HG02763 (cell line): Measurements from ENCODE around the gene TSACC.
"Not testable (repeated sequence)": the region's sequence is repeated elsewhere in the genome, so short reads cannot be mapped to it uniquely, and the experiment has no call there.

ENCODE experiments used
- ATAC-seq: cut with Tn5 transposase; IDR thresholded peaks from one replicate; pipeline ENCODE4 v1.9.1; 2021; ENCODE audit warnings: mild to moderate bottlenecking, moderate library complexity; ENCODE audit not compliant: unreplicated experiment

The TSACC gene

DNA sequence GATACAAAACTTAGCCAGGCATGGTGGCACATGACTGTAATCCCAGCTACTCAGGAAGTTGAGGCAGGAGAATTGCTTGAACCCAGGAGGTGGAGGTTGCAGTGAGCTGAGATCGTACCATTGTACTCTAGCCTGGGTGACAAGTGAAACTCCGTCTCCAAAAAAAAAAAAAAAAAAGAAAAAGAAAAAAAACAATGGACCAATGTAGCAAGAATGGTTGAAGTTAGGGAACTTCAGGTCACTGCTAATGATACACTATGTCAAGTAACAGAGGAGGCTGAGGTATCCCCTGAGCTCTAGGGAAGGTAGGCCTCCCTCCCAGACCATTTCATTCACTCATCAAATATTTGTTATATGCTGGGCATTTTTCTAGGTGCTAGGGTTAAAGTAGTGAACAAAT, 7.7 kb downstream of the TSACC start:
- not testable (repeated sequence) for ATAC-seq

DNA sequence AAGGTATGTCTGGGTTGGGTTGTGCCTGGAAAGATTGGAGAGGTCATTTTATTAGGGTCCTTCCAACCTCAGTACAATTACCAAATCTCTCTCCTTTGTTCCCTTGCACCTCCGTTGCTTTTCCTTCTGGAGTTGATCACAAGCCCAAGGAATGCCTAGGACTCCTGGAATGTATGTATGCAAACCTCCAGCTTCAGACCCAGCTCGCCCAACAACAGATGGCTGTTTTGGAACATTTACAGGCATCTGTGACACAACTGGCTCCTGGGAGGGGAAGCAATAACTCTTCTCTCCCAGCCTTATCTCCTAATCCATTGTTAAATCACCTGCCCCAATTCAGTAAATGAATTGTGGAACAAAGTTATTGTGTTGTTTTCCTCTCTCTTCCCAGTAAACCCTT, 8.3 kb downstream of the TSACC start:
- no peak for ATAC-seq

DNA sequence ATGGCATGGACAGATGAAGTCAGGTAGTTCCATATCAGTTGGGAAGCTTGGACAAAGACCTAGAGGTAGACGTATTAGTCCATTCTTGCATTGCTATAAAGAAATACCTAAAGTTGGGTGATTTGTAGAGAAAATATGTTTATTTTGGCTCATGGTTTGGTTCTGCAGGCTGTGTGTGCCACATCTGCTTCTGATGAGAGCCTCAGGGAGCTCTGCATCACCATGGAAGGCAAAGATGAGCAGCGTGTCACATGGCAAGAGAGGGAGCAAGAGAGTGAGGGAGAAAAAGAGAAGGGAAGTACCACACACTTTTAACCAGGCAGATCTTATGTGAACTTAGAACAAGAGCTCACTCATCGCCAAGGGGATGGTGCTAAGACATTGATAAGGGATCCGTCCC, 9.0 kb downstream of the TSACC start:
- ATAC-seq: no peak

DNA sequence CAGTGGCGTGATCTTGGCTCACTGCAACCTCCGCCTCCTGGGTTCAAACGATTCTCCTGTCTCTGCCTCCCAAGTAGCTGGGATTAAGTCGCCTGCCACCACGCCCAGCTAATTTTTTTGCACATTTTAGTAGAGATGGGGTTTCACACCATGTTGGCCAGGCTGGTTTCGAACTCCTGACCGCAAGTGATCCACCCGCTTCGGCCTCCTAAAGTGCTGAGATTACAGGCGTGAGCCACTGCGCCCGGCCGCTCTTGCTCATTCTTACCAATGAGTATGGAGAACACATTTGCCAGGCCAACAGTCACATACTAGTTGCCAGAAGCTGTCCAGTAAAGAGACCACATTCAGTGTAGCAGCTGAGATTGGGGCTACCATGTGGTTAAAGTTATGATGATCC, 14.2 kb downstream of the TSACC start:
- ATAC-seq: not testable (repeated sequence)

DNA sequence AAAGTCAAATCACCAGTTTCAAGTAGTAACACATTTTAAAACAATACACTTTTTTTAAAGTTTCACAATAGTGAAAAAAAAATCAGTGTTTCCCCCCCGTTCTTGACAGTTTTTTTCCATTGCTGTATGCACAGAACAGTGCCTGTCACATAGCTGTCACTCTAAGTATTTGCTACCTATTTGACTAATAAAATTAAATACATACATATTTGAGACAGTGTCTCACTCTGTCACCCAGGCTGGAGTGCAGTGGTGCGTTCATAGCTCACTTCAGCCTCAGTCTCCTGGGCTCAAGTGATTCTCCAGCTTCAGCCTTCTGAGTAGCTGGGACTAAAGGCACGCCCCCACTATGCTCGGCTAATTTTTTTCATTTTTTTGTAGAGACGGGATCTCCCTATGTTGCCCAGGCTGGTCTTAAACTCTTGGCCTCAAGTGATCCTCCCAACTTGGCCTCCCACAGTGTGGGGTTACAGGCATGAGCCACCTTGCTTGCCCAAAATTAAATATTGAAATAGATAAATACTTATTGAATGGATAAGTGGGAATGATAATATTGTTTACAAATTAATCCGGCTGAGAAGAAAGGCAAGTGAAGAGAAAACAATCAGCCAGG, 18.0 kb downstream of the TSACC start:
- no peak for ATAC-seq

DNA sequence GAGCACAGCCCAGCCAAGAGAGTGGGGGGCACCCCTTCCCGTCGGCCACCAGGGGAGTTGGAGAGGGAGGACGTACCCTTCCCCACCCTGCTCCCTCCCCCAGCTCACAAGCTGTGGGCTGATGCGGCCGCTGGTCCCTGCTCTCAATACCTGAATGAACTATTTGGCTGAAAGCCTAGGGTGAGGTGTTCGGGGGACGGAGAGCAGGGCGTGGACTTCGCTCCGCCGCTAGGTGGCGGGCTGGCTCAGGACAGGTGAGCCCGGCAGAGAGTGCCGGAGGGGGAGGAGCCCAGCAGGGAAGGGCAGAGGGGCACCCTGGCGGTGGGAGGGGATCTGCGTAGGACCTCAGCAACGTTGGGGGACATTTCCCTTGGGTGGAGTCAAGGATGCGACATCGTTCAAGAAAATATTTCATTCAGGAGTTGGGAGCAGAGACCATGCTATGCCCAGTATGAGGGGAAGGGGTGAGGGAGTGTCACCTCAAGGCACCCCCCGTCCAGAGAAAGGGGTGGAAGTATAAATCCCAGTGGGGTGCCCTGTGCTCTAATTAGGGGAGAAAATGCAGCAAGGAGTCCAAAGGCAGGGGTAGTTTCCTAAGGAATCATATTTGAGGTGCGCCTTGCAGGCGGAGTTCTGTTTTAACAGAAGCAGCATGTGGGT, 18.7 kb downstream of the TSACC start:
- ATAC-seq: peak; percentile 58

DNA sequence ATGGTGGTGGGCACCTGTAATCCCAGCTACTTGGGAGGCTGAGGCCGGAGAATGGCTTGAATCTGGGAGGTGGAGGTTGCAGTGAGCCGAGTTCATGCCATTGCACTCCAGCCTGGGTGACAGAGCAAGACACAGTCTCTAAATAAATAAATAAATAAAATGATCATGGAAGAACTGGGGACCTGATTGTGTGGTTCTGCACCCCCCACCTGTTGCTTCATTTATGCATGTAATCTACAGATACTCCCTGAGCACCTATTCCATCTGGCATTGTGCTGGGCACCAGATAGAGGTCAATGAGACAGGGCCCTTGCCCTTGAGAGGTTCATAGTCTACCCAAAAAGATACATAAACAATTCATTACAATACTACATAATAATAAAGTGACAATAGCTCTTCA, 19.7 kb downstream of the TSACC start:
- no peak for ATAC-seq

DNA sequence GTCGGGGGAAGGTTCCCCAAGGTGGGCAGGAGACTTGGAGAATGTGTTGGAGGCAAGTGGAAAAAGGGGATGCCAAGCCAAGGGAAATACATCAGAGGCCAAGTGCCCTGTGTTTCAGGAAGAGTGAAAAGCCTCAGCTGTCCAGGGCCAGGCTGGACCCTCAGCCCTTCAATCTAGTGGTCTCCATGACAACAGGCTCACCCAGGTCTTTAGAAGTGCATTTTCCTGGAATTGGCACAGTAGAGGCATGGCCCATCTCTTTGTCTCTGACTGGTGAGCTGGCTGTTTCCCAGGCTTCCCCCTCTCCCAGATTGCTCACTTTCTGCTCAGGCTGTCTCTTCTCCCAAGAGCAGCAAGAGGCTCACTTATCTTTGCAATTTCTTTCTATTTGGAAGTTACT, 20.3 kb downstream of the TSACC start:
- ATAC-seq: no peak

DNA sequence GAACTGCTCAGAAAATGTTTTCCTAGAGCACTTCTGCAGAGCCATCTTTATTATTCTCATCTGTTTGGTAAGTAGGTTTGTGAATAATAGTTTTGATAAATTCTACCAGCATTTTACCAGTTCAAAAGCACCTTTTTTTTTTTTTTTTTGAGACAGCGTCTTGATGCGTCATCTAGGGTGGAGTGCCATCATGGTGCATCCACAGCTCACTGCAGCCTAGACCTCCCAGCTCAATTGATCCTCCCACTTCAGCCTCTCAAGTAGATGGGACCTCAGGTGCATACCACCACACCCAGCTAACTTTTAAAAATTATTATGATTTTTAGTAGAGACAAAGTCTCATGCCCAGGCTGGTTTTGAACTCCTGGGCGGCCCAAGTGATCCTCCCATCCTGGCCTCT, 20.9 kb downstream of the TSACC start:
- no peak for ATAC-seq

DNA sequence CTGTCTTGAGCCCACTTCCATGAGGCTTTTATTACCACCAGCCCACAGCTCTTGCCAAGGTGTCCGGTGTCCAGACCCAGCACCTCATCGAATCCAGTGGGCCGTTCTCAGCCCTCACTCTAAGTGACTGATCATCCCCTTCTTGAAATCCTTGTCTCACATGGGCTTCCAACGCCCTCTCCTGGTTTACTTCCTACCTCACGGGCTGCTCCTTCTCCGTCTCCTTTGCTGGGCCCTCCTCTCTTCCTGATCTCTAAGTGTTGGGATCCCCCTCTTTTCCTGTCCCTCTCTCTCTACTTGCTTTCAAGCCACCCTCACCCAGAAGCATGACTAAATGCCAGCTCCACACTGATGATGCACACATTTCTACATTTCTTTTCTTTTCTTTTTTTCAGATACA, 21.6 kb downstream of the TSACC start:
- ATAC-seq: no peak

DNA sequence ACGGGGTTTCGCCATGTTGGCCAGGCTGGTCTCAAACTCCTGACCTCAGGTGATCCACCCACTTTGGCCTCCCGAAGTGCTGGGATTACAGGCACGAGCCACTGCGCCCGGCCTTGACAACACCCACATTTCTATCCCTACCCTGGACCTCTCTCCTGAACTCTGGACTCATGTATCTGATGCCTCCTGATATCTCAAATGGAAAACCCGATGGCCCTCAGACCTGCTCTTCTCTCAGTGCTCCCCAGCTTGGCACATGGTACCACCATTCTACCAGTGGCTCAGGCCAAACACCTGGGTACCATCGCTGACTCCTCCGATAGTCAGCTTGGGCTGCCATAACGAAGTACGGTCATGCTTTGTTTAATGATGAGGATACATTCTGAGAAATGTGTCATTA, 22.2 kb downstream of the TSACC start:
- ATAC-seq: no peak

DNA sequence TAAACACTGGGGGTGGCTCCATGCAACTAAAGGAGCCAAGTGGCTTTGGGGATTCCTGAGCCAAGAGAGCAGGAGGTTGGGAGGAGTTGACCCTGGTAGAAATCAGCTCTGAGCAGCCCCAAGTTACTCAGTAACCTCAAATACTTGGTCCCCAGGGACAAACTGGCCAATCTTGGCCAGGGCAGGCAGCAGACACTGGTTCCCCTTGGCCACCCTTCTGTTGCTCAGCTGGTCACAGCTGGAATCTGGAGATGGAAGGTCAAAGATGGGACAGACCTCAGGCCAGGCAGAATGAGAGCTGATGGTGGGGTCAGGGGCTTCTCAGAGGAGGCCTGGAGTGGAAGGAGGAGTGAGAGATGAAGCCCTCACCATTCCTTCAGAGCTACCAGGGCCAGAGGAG, 27.4 kb downstream of the TSACC start:
- no peak for ATAC-seq

DNA sequence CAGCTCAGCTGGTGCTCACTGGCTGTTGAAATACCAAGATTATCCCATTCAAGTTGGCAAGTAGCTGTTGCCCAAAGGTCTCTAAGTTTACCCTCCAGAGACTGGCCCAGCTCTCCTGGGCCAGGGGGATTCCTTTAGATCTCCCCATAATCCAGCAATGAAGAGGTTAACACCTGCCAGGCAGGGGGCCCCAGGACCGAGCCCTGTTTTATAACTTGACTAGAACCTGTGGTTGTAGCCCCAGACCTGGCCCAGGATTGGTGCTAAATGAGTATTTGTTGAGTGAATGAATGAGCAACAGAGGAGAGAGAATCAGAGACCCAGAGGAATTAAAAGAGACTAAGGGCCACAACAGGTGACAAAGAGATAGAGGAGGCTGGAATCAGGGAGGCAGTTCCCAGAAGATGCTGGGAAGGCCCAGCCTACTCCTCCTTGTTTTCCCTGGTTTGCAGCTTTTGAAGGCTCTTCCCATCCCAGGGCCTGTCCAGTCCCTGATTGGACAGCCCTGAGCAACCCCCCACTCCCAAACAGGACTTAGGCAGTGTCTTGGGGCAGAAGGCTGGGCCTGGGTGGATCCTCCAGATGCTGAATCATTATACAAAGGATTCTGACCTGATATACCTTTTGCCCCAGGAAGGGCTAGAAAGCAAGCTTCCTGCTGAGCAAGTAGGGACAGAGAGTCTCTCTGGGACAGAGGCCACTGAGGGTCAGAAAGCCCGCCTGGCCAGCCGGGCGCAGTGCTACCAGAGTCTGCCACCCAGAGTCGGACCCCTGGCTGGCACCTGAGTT, 28.2 kb downstream of the TSACC start:
- ATAC-seq: no peak

DNA sequence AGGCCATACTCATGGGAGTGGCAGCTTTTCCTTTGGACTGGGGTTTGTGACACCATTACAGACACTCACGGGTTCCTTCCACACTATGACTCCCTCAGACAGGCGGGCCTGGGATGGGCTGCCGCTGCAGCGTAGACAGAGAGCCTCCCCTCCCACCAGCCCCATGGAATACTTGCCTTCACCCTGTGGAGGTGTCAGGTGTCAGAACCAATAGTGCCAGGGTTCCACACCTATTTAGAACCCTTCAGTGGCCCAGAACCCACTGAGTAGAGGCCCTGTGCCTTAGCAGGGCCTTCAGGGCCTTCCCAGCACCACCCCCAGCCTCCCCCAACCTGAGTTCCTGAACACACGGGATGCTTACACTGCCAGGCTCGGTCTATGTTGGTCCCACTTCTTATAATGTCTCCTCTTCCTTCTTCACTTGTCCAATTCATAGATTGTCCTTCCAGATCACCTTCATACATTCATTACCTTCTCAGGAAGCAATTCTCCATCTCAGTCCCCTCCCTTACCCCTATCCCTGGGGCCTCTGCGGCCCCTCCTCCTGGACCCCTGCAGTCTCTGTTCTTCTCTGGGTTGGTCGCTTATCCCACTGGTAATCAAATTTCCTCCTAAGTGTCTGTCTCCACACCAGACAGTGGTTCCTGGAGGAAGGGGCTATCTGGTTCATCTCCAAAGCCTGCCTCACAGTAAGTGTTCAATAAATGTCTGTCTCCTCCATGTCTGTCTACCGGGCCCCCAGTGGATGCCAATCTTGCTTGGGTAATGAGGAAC, 29.2 kb downstream of the TSACC start:
- ATAC-seq: no peak

DNA sequence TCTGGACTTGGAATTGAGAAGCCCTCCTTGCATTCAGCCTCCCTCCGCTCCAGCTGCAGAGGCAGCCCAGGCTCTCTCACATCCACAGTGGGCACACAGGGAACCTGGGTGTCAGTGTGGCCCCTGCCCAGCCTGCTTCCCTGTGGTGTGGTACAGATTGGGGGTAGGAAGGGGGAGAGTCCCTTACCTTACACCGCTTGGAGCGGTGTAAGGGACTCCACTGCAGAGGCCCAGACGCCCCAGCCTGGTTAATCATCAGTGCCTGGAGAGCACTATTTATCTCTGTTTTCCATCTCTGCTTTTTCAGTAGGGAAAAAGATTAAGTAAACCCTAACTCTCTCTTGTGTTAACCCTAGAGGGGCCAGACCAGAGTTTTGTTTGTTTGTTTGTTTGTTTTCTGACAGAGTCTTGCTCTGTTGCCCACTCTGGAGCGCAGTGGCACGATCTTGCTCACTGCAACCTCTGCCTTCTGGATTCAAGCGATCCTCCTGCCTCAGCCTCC, 29.9 kb downstream of the TSACC start:
- no peak for ATAC-seq

DNA sequence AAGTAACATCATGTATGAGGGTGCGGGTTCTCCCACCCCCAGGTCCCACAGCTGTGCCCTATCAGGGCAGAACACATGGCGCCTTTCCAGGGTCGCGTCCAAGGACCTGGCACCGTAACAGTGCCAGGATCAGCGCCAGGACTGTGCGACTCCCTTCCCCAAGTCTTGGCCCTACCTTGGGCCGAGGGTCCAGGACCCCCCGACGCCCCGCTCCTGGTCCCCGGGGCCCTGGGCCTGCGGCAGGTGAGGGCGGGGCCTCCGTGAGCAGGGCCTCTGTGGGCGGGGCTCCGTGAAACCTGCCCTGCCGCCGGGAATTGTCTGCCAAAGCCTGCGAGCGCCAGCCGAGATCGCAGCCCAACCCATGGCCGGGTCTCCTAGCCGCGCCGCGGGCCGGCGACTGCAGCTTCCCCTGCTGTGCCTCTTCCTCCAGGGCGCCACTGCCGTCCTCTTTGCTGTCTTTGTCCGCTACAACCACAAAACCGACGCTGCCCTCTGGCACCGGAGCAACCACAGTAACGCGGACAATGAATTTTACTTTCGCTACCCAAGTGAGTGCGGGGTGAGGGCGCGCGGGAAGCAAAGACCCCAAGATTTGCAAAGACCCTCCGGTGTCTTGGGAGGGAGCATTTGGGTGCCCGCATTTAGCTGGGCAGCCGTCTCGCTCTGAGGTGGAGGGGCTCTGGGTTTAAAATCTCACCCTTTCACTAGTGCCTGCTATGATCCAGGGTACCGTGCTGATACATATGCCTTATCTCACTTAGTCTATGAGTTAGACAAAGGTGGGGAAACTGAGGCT, 30.8 kb downstream of the TSACC start, which contains the start of gene RHBG:
RHBG (plus strand) TSS at position 323 of the 796 bp plus-strand sequence; CDS start at position 362, 39 bp downstream.
- no peak for ATAC-seq

DNA sequence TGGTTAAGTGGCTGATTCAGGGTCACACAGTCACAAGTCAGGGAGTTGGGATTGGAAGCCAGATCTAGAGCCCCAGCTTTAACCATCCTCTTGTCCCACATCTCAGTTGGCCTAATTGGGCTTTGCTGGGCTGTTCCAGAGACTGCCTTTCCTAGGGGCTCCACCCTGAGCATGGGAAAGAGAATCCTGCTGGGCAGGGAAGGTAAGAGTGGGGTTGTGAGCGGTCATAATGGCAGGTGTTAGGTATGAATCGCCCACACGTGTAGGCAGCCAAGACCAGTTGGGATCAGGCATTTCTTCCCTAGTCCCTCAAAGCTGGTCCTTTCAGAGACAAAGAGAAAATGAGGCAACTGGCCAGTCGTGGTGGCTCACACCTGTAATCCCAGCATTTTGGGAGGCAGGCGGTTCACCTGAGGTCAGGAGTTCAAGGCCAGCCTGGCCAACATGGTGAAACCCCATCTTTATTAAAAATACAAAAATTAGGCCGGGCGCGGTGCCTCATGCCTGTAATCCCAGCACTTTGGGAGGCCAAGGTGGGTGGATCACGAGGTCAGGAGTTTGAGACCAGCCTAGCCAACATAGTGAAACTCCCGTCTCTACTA, 31.5 kb downstream of the TSACC start:
- ATAC-seq: not testable (repeated sequence)

DNA sequence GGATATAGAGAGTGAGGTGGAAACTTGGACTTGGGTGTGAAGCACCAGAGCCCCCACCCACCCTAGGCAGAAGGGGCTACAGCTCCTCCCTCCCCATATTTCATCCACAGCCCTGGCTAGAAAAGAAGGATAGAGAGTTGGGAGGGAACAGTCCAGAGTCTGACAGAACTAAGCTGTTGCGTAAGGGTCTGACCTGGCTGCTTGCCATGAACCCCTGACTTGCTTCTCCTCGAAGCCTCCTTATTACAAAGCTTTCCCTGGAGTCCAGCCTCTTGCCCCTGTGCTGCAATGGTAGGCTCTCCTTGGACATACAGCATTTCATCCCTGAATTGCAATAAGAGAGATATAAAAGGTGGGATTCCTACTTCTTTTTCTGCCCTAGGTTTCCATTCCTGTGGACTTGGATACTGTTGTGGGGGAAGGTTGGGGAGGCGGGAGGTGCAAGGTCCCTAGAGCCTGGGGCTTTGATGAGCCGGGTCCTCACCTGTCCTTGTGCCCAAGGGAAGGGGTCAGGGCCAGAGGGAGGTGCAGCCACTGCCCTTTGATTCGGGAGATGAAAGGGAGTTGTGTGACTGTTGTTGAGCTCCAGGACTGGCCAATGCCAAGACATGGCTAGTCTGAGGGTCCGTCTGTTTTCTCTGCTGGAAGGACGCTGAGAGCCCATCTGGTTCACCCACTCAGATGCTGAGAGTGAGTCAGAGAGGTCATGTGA, 33.4 kb downstream of the TSACC start:
- ATAC-seq: no peak

DNA sequence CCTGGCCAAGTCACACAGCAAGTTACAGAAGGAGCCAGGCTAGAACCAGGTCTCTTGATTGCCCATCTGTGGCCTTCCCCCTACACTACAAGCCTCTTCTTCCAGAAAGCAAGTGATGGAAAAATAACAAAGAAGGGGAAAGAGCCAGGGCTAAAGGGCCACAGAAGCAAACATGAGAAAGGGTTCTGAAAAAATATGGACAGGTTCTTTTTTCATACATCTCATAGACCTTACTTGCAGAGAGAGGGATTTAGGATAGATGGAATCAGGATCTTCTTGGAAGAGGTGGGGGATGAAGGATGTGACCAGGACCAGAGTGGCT, 33.9 kb downstream of the TSACC start:
- no peak for ATAC-seq
